HCT116 (cell line): Measurements from ENCODE around the gene HORMAD2. TPM values are rescaled to one million over a fixed set of nuclear protein-coding genes. Genes with fewer than 3 reads are reported as not detected.

Experiments
- ATAC-seq: fragments of 200-7000 bp; cut with Tn5 transposase; 2 replicates; pipeline ENCODE4 v1.9.1; 2020; ENCODE audit warnings: mild to moderate bottlenecking, moderate library complexity
- BruUV-seq: library from RNA; stranded (reverse); fragments of 400-500 nt; replicated peaks from 2 replicates; lab custom pipeline; 2021; lab: Mats Ljungman, UMichigan
- CTCF ChIA-PET: fragments of 300-600 bp; sonication (Branson Sonifier 250); formaldehyde crosslinking; loops from one replicate; lab custom pipeline; 2021; ENCODE audit warnings: antibody characterized with exemption; lab: Charles Lee
- POLR2A ChIA-PET: fragments of 300-600, 350-600 bp; sonication (Branson Sonifier 250); formaldehyde crosslinking; loops from one replicate; lab custom pipeline; 2021; ENCODE audit warnings: antibody characterized with exemption; lab: Charles Lee
- RAD21 ChIA-PET, 2 experiments: fragments of 300-600 bp; sonication (Branson Sonifier 250); formaldehyde crosslinking; loops; one replicate each; lab custom pipeline; 2023; ENCODE audit warnings: low total read pairs in 2 of 2; ENCODE audit not compliant: uncharacterized antibody in 2 of 2, unreplicated experiment in 2 of 2, low non-redundant PET in 1 of 2; lab: Charles Lee
- DNase-seq: peaks from one replicate; pipeline ENCODE4 v3.0.0-alpha.2; 2010; ENCODE audit warnings: low read depth, low spot score
- H2AFZ ChIP-seq: fragments of 200-600 bp; shearing (Covaris generic), sonication (generic); 2 replicates; pipeline ENCODE4 v1.6.1; 2017; ENCODE audit warnings: low read depth, mixed run types, mixed read lengths, antibody characterized with exemption, low read length; ENCODE audit not compliant: poor library complexity, severe bottlenecking
- H3K27ac ChIP-seq: 2 replicates; pipeline ENCODE4 v1.5.1; 2012; ENCODE audit warnings: low read depth, low read length
- H3K27me3 ChIP-seq: fragments of 200-600 bp; sonication (generic); 2 replicates; pipeline ENCODE4 v1.6.1; 2016; ENCODE audit warnings: mixed run types, low read length, mixed read lengths; ENCODE audit not compliant: insufficient read depth
- H3K36me3 ChIP-seq, 2 experiments: fragments of 200-500 bp in 1 of 2; fragments of 200-600 bp in 1 of 2; sonication (Bioruptor generic) in 1 of 2; sonication (generic) in 1 of 2; 2 replicates each; pipeline versions ENCODE4 v1.5.1 to v1.6.1; 2014 to 2016; ENCODE audit warnings: low read length in 2 of 2, inconsistent platforms in 1 of 2, mixed read lengths in 1 of 2, mixed run types in 1 of 2; ENCODE audit not compliant: insufficient read depth in 2 of 2, control insufficient read depth in 1 of 2
- H3K4me1 ChIP-seq, 2 experiments: fragments of 200-600 bp in 1 of 2; sonication (generic) in 1 of 2; 2 replicates each; pipeline versions ENCODE4 v1.5.1 to v1.6.1; 2012 to 2017; ENCODE audit warnings: low read length in 2 of 2, inconsistent platforms in 1 of 2, mild to moderate bottlenecking in 1 of 2, mixed read lengths in 1 of 2, mixed run types in 1 of 2, moderate library complexity in 1 of 2; ENCODE audit not compliant: insufficient read depth in 2 of 2, control insufficient read depth in 1 of 2
- H3K4me2 ChIP-seq: fragments of 200-600 bp; sonication (generic); 2 replicates; pipeline ENCODE4 v1.6.1; 2017; ENCODE audit warnings: mixed run types, low read length, mixed read lengths
- H3K4me3 ChIP-seq, 2 experiments: fragments of 200-600 bp in 1 of 2; sonication (generic) in 1 of 2; replicated peaks in 1 of 2; 2 replicates each; pipeline ENCODE4 v1.5.1; 2011 to 2016; ENCODE audit warnings: low read length in 2 of 2, control low read depth in 1 of 2, low read depth in 1 of 2, mild to moderate bottlenecking in 1 of 2, mixed read lengths in 1 of 2, mixed run types in 1 of 2
- H3K79me2 ChIP-seq: fragments of 200-600 bp; sonication (generic); 2 replicates; pipeline ENCODE4 v1.6.1; 2017; ENCODE audit warnings: mild to moderate bottlenecking, mixed run types, low read length, moderate library complexity, mixed read lengths; ENCODE audit not compliant: insufficient read depth
- H3K9ac ChIP-seq: fragments of 200-600 bp; sonication (generic); 2 replicates; pipeline ENCODE4 v1.6.1; 2016; ENCODE audit warnings: low read length, mixed read lengths
- H3K9me2 ChIP-seq: fragments of 200-600 bp; sonication (generic), shearing (Covaris generic); 2 replicates; pipeline ENCODE4 v1.6.1; 2017; ENCODE audit warnings: mixed run types, mild to moderate bottlenecking, moderate library complexity; ENCODE audit not compliant: insufficient read depth
- H3K9me3 ChIP-seq, 2 experiments: fragments of 200-500 bp in 1 of 2; fragments of 200-600 bp in 1 of 2; sonication (Bioruptor generic) in 1 of 2; sonication (generic) in 1 of 2; 2 replicates each; pipeline ENCODE4 v1.6.1; 2014 to 2017; ENCODE audit warnings: low read length in 2 of 2, mixed read lengths in 2 of 2, inconsistent platforms in 1 of 2, low read depth in 1 of 2, mild to moderate bottlenecking in 1 of 2, mixed run types in 1 of 2, moderate library complexity in 1 of 2; ENCODE audit not compliant: control insufficient read depth in 1 of 2, insufficient read depth in 1 of 2
- H4K20me1 ChIP-seq: fragments of 200-600 bp; sonication (generic), shearing (Covaris generic); 2 replicates; pipeline ENCODE4 v1.6.1; 2017; ENCODE audit warnings: mixed run types, mild to moderate bottlenecking, moderate library complexity; ENCODE audit not compliant: insufficient read depth
- ATF3 ChIP-seq: IDR thresholded peaks from 2 replicates; pipeline ENCODE4 v1.6.1; 2012
- CTCF ChIP-seq, 3 experiments: fragments of 200-600 bp in 1 of 3; sonication (generic) in 1 of 3; IDR thresholded peaks in 2 of 3; conservative IDR thresholded peaks in 1 of 3; 2 replicates each; pipeline ENCODE4 v1.5.1; 2012 to 2017; ENCODE audit warnings: low read depth in 2 of 3, low read length in 2 of 3, antibody characterized with exemption in 1 of 3, borderline replicate concordance in 1 of 3, control low read depth in 1 of 3, mild to moderate bottlenecking in 1 of 3, mixed read lengths in 1 of 3, mixed run types in 1 of 3, moderate library complexity in 1 of 3; ENCODE audit not compliant: insufficient read depth in 1 of 3
- EGR1 ChIP-seq: IDR thresholded peaks from 2 replicates; pipeline ENCODE4 v1.6.1; 2012; ENCODE audit warnings: low read depth
- EZH2 ChIP-seq: fragments of 200-600 bp; sonication (generic); IDR thresholded peaks from 2 replicates; pipeline ENCODE4 v1.6.1; 2017; ENCODE audit warnings: antibody characterized with exemption, mixed run types
- EZH2phosphoT487 ChIP-seq: fragments of 200-600 bp; IDR thresholded peaks from 2 replicates; pipeline ENCODE4 v1.6.1; 2018; ENCODE audit warnings: antibody characterized with exemption, borderline replicate concordance
- FOSL1 ChIP-seq: IDR thresholded peaks from 2 replicates; pipeline ENCODE4 v1.6.1; 2012; ENCODE audit warnings: low read depth
- JUND ChIP-seq: IDR thresholded peaks from 2 replicates; pipeline ENCODE4 v1.6.1; 2012
- MAX ChIP-seq: IDR thresholded peaks from 2 replicates; pipeline ENCODE4 v1.6.1; 2012
- SIN3A ChIP-seq: IDR thresholded peaks from 2 replicates; pipeline ENCODE4 v1.6.1; 2012; ENCODE audit warnings: low read depth
- SRF ChIP-seq: IDR thresholded peaks from 2 replicates; pipeline ENCODE4 v1.6.1; 2012; ENCODE audit warnings: low read depth
- ZFX ChIP-seq: fragments of 450-650 bp; IDR thresholded peaks from 2 replicates; pipeline ENCODE4 v1.6.1; 2017
- ZNF274 ChIP-seq: fragments of 200-500 bp; sonication (Bioruptor generic); IDR thresholded peaks from 2 replicates; pipeline ENCODE4 v1.6.1; 2014; ENCODE audit warnings: mild to moderate bottlenecking, low read depth, low read length, inconsistent platforms
- intact Hi-C: fragments of 100-400 bp; cut with micrococcal nuclease; formaldehyde crosslinking; loops from 2 replicates; pipeline ENCODE4 v1.10.0; 2022
- total RNA-seq: library from RNA; stranded (reverse); gene quantifications from one replicate; pipeline ENCODE4 v1.2.1, GENCODE V29; 2021; ENCODE audit not compliant: unreplicated experiment

The HORMAD2 gene
- total RNA-seq, 1 experiment from 2014 or later: not detected

- Histone ChIP-seq H3K36me3 (no peaks in the 10 kb centered on the region), H4K20me1 (no peaks in the 10 kb centered on the region), H3K4me2 (no peak overlapping the region), H3K27me3 (no peaks in the 10 kb centered on the region), H3K9me3 (no peaks in the 10 kb centered on the region), H2AFZ (no peak overlapping the region), H3K9me2 (no peaks in the 10 kb centered on the region), H3K9ac (no peak overlapping the region), H3K4me1 (peaks cover 21 to 27% of the 10 kb centered on the region in 2 experiments), H3K27ac (no peak overlapping the region), H3K79me2 (no peaks in the 10 kb centered on the region), H3K4me3 (no peak overlapping the region)
- CTCF ChIA-PET: no interaction called here
- intact Hi-C loops: no loop called here
- no TSS peak for BruUV-seq
- POLR2A ChIA-PET: interaction anchor here (0.6 kb wide), 1 partner anchor 26 kb away, joined by 3 read pairs; no protein-coding TSS in a partner anchor
- RAD21 ChIA-PET: no interaction called here
- no peak for DNase-seq
- no peak for ATAC-seq
- TF ChIP-seq SRF: no peak
- no peak for TF ChIP-seq MAX
- TF ChIP-seq EZH2: no peak
- TF ChIP-seq EGR1: no peak
- TF ChIP-seq ZNF274: no peak
- no peak for TF ChIP-seq JUND
These were observed 34.8 kb upstream of the HORMAD2 start for GRCh38 chr22:30045494-30045887.

- ChIA-PET RAD21 (no interaction called here), CTCF (no interaction called here), POLR2A (no interaction called here)
- no peak overlapping the region for H3K4me2 ChIP-seq
- no peaks in the 10 kb centered on the region for H3K9me2 ChIP-seq
- H3K27ac ChIP-seq: no peak overlapping the region
- no peak for ATAC-seq
- no peaks in the 10 kb centered on the region for H4K20me1 ChIP-seq
- peaks cover 21 to 27% of the 10 kb centered on the region in 2 experiments for H3K4me1 ChIP-seq
- TF ChIP-seq FOSL1: no peak
- no peak for TF ChIP-seq EZH2phosphoT487
- TF ChIP-seq CTCF (IDR thresholded peaks at IDR 0.05 in 2 of 3, conservative IDR thresholded peaks at IDR 0.05 in 1 of 3; ENCODE audit: borderline replicate concordance in 1 of 3, insufficient read depth in 1 of 3, low read depth in 2 of 3, low read length in 2 of 3): no peak
- no peak for TF ChIP-seq SIN3A
- TF ChIP-seq EGR1: no peak
- no peak for TF ChIP-seq ZFX
- TF ChIP-seq ATF3: no peak
- H3K9ac ChIP-seq: no peak overlapping the region
- no peak overlapping the region for H3K4me3 ChIP-seq
- intact Hi-C loops: no loop called here
- DNase-seq: no peak
- H3K36me3 ChIP-seq: no peaks in the 10 kb centered on the region
- H2AFZ ChIP-seq: no peak overlapping the region
- H3K9me3 ChIP-seq: no peaks in the 10 kb centered on the region
- no peaks in the 10 kb centered on the region for H3K79me2 ChIP-seq
- H3K27me3 ChIP-seq: no peaks in the 10 kb centered on the region
- BruUV-seq: no TSS peak
These were observed 34.2 kb upstream of the HORMAD2 start for GRCh38 chr22:30045901-30046715.
